ENCODE measurements around the gene ASB9. TPM values are rescaled to one million over a fixed set of nuclear protein-coding genes. Genes with fewer than 3 reads are reported as not detected.

ASB9 gene
- total and polyA plus RNA-seq, 2 donors (not counting 3 experiments of a cell fraction or from before 2014, with no cell fraction given): 6.5 to 7.6 TPM

DNA sequence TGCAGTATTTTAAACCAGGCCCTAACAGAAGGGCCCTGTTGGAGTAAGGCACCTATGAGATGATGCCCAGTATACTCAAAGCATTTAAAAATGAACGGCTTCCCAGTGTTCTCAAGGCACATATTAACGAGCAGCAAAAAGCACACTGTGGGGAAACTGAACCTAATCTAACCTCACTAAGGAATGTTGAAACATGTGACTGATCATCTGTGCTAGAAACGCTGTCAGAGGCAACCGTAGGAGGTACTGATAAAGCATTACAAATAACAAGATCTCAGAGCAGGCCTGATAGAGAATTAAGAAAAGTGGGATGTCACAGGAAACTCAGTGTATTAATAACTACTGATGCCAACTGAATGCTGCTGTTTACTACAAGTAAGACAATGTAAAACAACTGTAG, 24.0 kb downstream of the ASB9 start:
- FAIRE-seq (no peak), DNase-seq (ENCODE audit: low read depth, low spot score) (no peak)
- no peak overlapping the region for H3K27ac ChIP-seq (ENCODE audit: insufficient read depth, low read depth, low read length)
- H3K79me2 ChIP-seq (ENCODE audit: control insufficient read depth, insufficient read depth, low read length): no peaks in the 10 kb centered on the region
- POLR2A ChIA-PET: no interaction called here
- H4K20me1 ChIP-seq (replicated peaks; ENCODE audit: control insufficient read depth, extremely low read depth, insufficient read depth, low read length): no peaks in the 10 kb centered on the region
- no peak overlapping the region for H3K4me3 ChIP-seq (replicated peaks in 1 of 3; ENCODE audit: insufficient read depth in 1 of 3, low read depth in 1 of 3, low read length in 3 of 3)
- CTCF ChIA-PET: no interaction called here
- H3K9ac ChIP-seq (replicated peaks; ENCODE audit: extremely low read depth, insufficient read depth, low read length): no peak overlapping the region
- H3K36me3 ChIP-seq (ENCODE audit: control insufficient read depth in 2 of 2, extremely low read depth in 1 of 2, insufficient read depth in 2 of 2, low read length in 2 of 2): no peaks in the 10 kb centered on the region
- no peaks in the 10 kb centered on the region for H3K9me3 ChIP-seq (replicated peaks; ENCODE audit: control insufficient read depth, insufficient read depth, low read length)
- intact Hi-C loops (cut with micrococcal nuclease): no loop called here
- H3K9me1 ChIP-seq (replicated peaks; ENCODE audit: control insufficient read depth, extremely low read depth, insufficient read depth, low read length): no peaks in the 10 kb centered on the region
- no peak overlapping the region for H2AFZ ChIP-seq (ENCODE audit: low read depth, low read length)
- H3K27me3 ChIP-seq (ENCODE audit: control insufficient read depth in 2 of 2, insufficient read depth in 2 of 2, low read length in 2 of 2): no peaks in the 10 kb centered on the region
- dilution Hi-C loops (cut with MboI; ENCODE audit: extremely low pct_ligation_motif_present, low sequenced_read_pairs): no loop called here
- H3K4me2 ChIP-seq (ENCODE audit: insufficient read depth, low read length): no peak overlapping the region
- BruUV-seq (replicated peaks): no TSS peak
- TF ChIP-seq JUN (IDR thresholded peaks at IDR 0.05; ENCODE audit: borderline replicate concordance, insufficient read depth, insufficient read length, low read depth): no peak
- no peak for TF ChIP-seq POLR2A (IDR thresholded peaks at IDR 0.05; ENCODE audit: low read depth, low read length)
- TF ChIP-seq FOS (IDR thresholded peaks at IDR 0.05; ENCODE audit: borderline replicate concordance, insufficient read depth, low read length): no peak
- TF ChIP-seq, protein P1, sequence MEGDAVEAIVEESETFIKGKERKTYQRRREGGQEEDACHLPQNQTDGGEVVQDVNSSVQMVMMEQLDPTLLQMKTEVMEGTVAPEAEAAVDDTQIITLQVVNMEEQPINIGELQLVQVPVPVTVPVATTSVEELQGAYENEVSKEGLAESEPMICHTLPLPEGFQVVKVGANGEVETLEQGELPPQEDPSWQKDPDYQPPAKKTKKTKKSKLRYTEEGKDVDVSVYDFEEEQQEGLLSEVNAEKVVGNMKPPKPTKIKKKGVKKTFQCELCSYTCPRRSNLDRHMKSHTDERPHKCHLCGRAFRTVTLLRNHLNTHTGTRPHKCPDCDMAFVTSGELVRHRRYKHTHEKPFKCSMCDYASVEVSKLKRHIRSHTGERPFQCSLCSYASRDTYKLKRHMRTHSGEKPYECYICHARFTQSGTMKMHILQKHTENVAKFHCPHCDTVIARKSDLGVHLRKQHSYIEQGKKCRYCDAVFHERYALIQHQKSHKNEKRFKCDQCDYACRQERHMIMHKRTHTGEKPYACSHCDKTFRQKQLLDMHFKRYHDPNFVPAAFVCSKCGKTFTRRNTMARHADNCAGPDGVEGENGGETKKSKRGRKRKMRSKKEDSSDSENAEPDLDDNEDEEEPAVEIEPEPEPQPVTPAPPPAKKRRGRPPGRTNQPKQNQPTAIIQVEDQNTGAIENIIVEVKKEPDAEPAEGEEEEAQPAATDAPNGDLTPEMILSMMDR (IDR thresholded peaks at IDR 0.05; ENCODE audit: extremely low read depth in 1 of 2, insufficient read depth in 1 of 2, low read depth in 1 of 2, low read length in 2 of 2): no peak
- no peak for TF ChIP-seq GATA2 (IDR thresholded peaks at IDR 0.05; ENCODE audit: insufficient read depth, insufficient read length, low read depth, low read length)
- no peak for TF ChIP-seq POLR2AphosphoS5 (IDR thresholded peaks at IDR 0.05; ENCODE audit: insufficient read depth, low read depth, low read length)
- TF ChIP-seq, protein P2, sequence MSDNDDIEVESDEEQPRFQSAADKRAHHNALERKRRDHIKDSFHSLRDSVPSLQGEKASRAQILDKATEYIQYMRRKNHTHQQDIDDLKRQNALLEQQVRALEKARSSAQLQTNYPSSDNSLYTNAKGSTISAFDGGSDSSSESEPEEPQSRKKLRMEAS (IDR thresholded peaks at IDR 0.05; ENCODE audit: insufficient read depth, insufficient read length): no peak
- no peak for TF ChIP-seq MYC (IDR thresholded peaks at IDR 0.05; ENCODE audit: low read depth, low read length)
- no peak for TF ChIP-seq EZH2 (IDR thresholded peaks at IDR 0.05; ENCODE audit: borderline replicate concordance, low read depth, low read length, severe bottlenecking)
- H3K4me1 ChIP-seq (ENCODE audit: control insufficient read depth, extremely low read depth, insufficient read depth, low read length): no peaks in the 10 kb centered on the region

All from endothelial cell of umbilical vein (primary cell).